Fibroblast of the aortic adventitia (primary cell): ENCODE data around the gene CNIH3. TPM values are rescaled to one million over a fixed set of nuclear protein-coding genes. Genes with fewer than 3 reads are reported as not detected.

Experiments
- DNase-seq: peaks from one replicate; pipeline ENCODE4 v3.0.0-alpha.2; 2010; ENCODE audit warnings: low read depth
- H3K4me3 ChIP-seq: 2 replicates; pipeline ENCODE4 v1.5.1; 2011; ENCODE audit warnings: low read depth, mild to moderate bottlenecking, control low read depth, low read length, moderate library complexity
- CTCF ChIP-seq: IDR thresholded peaks from 2 replicates; pipeline ENCODE4 v1.5.1; 2011; ENCODE audit warnings: mild to moderate bottlenecking, low read length, control low read depth, inconsistent platforms; ENCODE audit not compliant: insufficient read depth
- total RNA-seq: library from RNA; depleted of rRNA; stranded (reverse); fragments of >200 nt; gene quantifications from 2 replicates; pipeline ENCODE4 v1.2.3, GENCODE V29; 2012; ENCODE audit warnings: low replicate concordance

The CNIH3 gene
- total RNA-seq, 1 donor, result 31.5 TPM

- DNase-seq, result peak; percentile 97
- H3K4me3 ChIP-seq, result no peak overlapping the region
- no peak for TF ChIP-seq CTCF
Measured at GRCh38 chr1:224632381-224632871, 16.3 kb downstream of the CNIH3 start.

- TF ChIP-seq CTCF, result no peak
- H3K4me3 ChIP-seq, result no peak overlapping the region
- peak; percentile 63 for DNase-seq
Measured at GRCh38 chr1:224632921-224633321, 16.8 kb downstream of the CNIH3 start.

- H3K4me3 ChIP-seq, result no peak overlapping the region
- DNase-seq, result peak; percentile 80
- TF ChIP-seq CTCF, result no peak
Measured at GRCh38 chr1:224635356-224635755, 19.2 kb downstream of the CNIH3 start.

GRCh38 chr1:224637515-224637914 is 21.4 kb downstream of the CNIH3 start:
- H3K4me3 ChIP-seq, result no peak overlapping the region
- no peak for TF ChIP-seq CTCF
- DNase-seq, result peak; percentile 84

- DNase-seq, result no peak
- no peak for TF ChIP-seq CTCF
- H3K4me3 ChIP-seq, result no peak overlapping the region
Measured at GRCh38 chr1:224637936-224638335, 21.8 kb downstream of the CNIH3 start.

GRCh38 chr1:224639426-224639975 is 23.4 kb downstream of the CNIH3 start:
- no peak for TF ChIP-seq CTCF
- DNase-seq, result no peak
- no peak overlapping the region for H3K4me3 ChIP-seq

GRCh38 chr1:224640018-224640417 is 23.9 kb downstream of the CNIH3 start:
- no peak overlapping the region for H3K4me3 ChIP-seq
- no peak for DNase-seq
- TF ChIP-seq CTCF, result no peak
